Upper lobe of left lung (tissue), 6 donors: ENCODE results near the gene TCTN2. TPM values are rescaled to one million over a fixed set of nuclear protein-coding genes. Genes with fewer than 3 reads are reported as not detected.

ENCODE experiments used
- ATAC-seq, 2 donors: fragments of 200-7000 bp; cut with Tn5 transposase; one replicate each; pipeline ENCODE4 v1.9.1; 2022; ENCODE audit warnings: mild to moderate bottlenecking in 2 of 2, moderate library complexity in 2 of 2; ENCODE audit not compliant: low FRiP score in 2 of 2
- DNase-seq, 2 donors: peaks; one replicate each; pipeline ENCODE4 v3.0.0-alpha.2; 2019 to 2020
- H3K27ac ChIP-seq, 4 donors: fragments of 200-600 bp; sonication (generic); one replicate each; pipeline ENCODE4 v1.5.1; 2016 to 2019
- H3K27me3 ChIP-seq, 4 donors: fragments of 200-600 bp; sonication (generic); one replicate each; pipeline ENCODE4 v1.5.1; 2017 to 2019
- H3K36me3 ChIP-seq, 4 donors: fragments of 200-600 bp; sonication (generic); one replicate each; pipeline ENCODE4 v1.5.1; 2016 to 2019
- H3K4me1 ChIP-seq, 4 donors: fragments of 200-600 bp; sonication (generic); one replicate each; pipeline ENCODE4 v1.5.1; 2018 to 2019
- H3K4me3 ChIP-seq, 4 donors: fragments of 200-600 bp; sonication (generic); one replicate each; pipeline ENCODE4 v1.5.1; 2017 to 2019; ENCODE audit warnings: mild to moderate bottlenecking in 2 of 4, moderate library complexity in 1 of 4
- H3K9me3 ChIP-seq, 4 donors: fragments of 200-600 bp; sonication (generic); one replicate each; pipeline ENCODE4 v1.5.1; 2018 to 2019
- EP300 ChIP-seq, 4 donors: sonication (generic); formaldehyde crosslinking; IDR thresholded peaks; one replicate each; pipeline ENCODE4 v1.5.1; 2017; ENCODE audit warnings: antibody characterized with exemption in 4 of 4, control low read depth in 2 of 4
- POLR2A ChIP-seq, 4 donors: fragments of 450-650 bp; IDR thresholded peaks; one replicate each; pipeline ENCODE4 v1.5.1; 2016 to 2017; ENCODE audit warnings: antibody characterized with exemption in 4 of 4, mild to moderate bottlenecking in 2 of 4
- POLR2AphosphoS5 ChIP-seq, 2 donors: sonication (generic); formaldehyde crosslinking; IDR thresholded peaks; one replicate each; pipeline ENCODE4 v1.5.1; 2017; ENCODE audit warnings: antibody characterized with exemption in 2 of 2
- WGBS, 2 donors: methylation state at CpG; one replicate each; pipeline ENCODE4 v1.1.5; 2017 to 2018; 5-methylcytosine and 5-hydroxymethylcytosine counted together
- total RNA-seq, 6 donors: library from RNA; depleted of rRNA in 4 of 6; stranded (reverse); fragments of >200 nt in 4 of 6; gene quantifications; one replicate each; pipeline versions ENCODE4 v1.1.0 to v1.2.1, GENCODE V29; 2016 to 2021
- TF ChIP-seq, protein P1 (sequence below), 6 experiments: fragments of 450-650 bp in 4 of 6; fragments of 200-600 bp in 2 of 6; sonication (generic) in 2 of 6; IDR thresholded peaks; one replicate each; pipeline ENCODE4 v1.5.1; 2016 to 2019; ENCODE audit warnings: antibody characterized with exemption in 6 of 6
- donor health status: DM: no; HTN: no; CAD: no; lungs with moderate emphysema.
- donor health status: DM: no; HTN: yes; CAD: no; lungs with severe emphysema.

TCTN2 gene
- total RNA-seq, 6 donors from 2014 or later, result 8.4 to 22.3 (median 14.8) TPM

DNA sequence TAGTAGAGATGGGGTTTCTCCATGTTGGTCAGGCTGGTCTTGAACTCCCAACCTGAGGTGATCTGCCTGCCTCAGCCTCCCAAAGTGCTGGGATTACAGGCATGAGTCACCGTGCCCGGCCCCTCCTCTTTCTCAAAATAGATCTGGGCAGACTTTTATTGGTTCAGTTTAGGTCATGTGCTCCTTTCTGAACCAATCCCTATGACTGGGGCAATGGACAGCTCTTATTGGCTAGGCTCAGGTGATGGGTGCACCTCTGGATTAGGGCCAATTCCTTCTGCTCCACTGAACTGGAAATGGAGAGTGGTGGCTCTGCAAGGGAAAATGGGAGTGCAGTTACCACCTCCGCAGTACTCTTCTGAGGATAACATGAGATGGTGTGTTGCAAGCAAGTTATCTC is 35.0 kb downstream of the TCTN2 start:
- no peak for DNase-seq

GRCh38 chr12:123707466-123707865 is 36.6 kb downstream of the TCTN2 start:
- H3K36me3 ChIP-seq, result peaks cover 0 to 22% (median 5%) of the 10 kb centered on the region in 4 donors
- WGBS, 2 donors, result 95 to 96% methylated on average over 4 of the region's 4 CpGs

More for the DNA sequence above, 35.0 kb downstream of the TCTN2 start:
- Histone ChIP-seq H3K27me3 (no peaks in the 10 kb centered on the region), H3K4me1 (no peaks in the 10 kb centered on the region), H3K4me3 (no peak overlapping the region), H3K36me3 (peaks cover 0 to 22% (median 5%) of the 10 kb centered on the region in 4 donors), H3K9me3 (no peaks in the 10 kb centered on the region), H3K27ac (no peak overlapping the region)
- no peak for TF ChIP-seq POLR2A (IDR thresholded peaks at IDR 0.05)
- TF ChIP-seq, protein P1, sequence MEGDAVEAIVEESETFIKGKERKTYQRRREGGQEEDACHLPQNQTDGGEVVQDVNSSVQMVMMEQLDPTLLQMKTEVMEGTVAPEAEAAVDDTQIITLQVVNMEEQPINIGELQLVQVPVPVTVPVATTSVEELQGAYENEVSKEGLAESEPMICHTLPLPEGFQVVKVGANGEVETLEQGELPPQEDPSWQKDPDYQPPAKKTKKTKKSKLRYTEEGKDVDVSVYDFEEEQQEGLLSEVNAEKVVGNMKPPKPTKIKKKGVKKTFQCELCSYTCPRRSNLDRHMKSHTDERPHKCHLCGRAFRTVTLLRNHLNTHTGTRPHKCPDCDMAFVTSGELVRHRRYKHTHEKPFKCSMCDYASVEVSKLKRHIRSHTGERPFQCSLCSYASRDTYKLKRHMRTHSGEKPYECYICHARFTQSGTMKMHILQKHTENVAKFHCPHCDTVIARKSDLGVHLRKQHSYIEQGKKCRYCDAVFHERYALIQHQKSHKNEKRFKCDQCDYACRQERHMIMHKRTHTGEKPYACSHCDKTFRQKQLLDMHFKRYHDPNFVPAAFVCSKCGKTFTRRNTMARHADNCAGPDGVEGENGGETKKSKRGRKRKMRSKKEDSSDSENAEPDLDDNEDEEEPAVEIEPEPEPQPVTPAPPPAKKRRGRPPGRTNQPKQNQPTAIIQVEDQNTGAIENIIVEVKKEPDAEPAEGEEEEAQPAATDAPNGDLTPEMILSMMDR (IDR thresholded peaks at IDR 0.05), result no peak
- TF ChIP-seq EP300 (IDR thresholded peaks at IDR 0.05), result no peak
- no peak for TF ChIP-seq POLR2AphosphoS5 (IDR thresholded peaks at IDR 0.05)
- 89 to 93% methylated on average over 1 to 3 of the region's 3 CpGs for WGBS, 2 donors
- no peak for ATAC-seq

DNA sequence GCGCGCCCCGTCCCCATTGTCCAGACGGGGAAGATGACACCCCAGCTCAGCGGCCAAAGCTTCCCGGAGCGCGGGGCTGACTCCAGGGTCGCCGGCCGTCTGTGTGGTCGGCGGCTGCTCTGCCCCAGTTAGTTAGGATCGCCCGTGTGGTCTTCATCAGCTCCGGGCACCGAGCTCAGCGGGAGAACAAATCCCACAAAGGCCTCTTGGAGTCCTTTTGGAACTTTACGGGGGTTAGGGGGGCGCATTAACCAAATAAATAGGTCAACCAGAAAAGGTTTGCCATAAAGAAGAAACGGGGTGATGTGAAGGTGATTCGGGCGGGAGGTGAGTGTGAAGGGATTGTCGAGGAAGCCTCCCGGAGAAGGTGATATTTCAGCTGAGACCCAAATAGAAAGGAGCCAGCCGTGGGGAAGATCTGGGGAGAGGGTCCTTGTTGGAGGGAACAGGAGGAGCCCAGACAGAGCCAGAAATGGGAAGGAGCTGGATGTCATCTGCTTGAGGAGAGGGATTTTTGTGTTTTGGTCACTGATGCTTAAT is 41.9 kb downstream of the TCTN2 start:
- no peaks in the 10 kb centered on the region for H3K27me3 ChIP-seq
- DNase-seq (no peak), ATAC-seq (no peak)
- H3K4me3 ChIP-seq, result peak overlapping the region; percentile 88 to 100 (median 95)
- peaks cover 19 to 36% (median 22%) of the 10 kb centered on the region in 4 donors for H3K4me1 ChIP-seq
- no peaks in the 10 kb centered on the region for H3K9me3 ChIP-seq
- peak overlapping the region; percentile 64 to 82 (median 70) for H3K27ac ChIP-seq
- TF ChIP-seq POLR2A (IDR thresholded peaks at IDR 0.05) (no peak), POLR2AphosphoS5 (IDR thresholded peaks at IDR 0.05) (no peak), EP300 (IDR thresholded peaks at IDR 0.05) (no peak)
- TF ChIP-seq, protein P1 (IDR thresholded peaks at IDR 0.05), result no peak
- 0 to 1% methylated on average over 18 to 20 of the region's 26 CpGs for WGBS, 2 donors
- H3K36me3 ChIP-seq, result peaks cover 0 to 4% (median 0%) of the 10 kb centered on the region in 4 donors

More at GRCh38 chr12:123707466-123707865, 36.6 kb downstream of the TCTN2 start:
- peaks cover 0 to 8% (median 5%) of the 10 kb centered on the region in 4 donors for H3K4me1 ChIP-seq
- TF ChIP-seq, protein P1 (IDR thresholded peaks at IDR 0.05), result no peak
- no peak for TF ChIP-seq POLR2AphosphoS5 (IDR thresholded peaks at IDR 0.05)
- no peak for ATAC-seq
- no peaks in the 10 kb centered on the region for H3K9me3 ChIP-seq
- no peak for DNase-seq
- no peak overlapping the region for H3K4me3 ChIP-seq
- H3K27me3 ChIP-seq, result no peaks in the 10 kb centered on the region
- no peak overlapping the region for H3K27ac ChIP-seq

DNA sequence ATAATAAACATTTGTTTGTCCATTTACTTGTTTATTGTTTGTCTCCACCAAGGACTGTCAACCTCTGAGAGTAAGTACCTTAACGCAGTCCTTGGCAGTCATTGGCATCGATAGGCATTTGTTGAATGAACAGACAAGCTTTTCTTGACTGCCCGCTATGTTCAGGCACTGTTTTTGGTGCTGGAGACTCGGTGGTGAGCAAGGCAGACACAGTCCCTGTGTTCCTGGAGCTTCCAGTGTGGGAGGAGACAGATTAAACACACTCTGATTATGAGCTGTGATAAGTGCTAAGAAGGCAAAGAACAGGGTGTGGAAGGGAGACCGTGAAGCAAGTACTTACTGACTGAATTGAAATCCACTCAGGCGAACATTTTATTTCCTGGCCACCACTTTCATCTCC is 42.5 kb downstream of the TCTN2 start:
- 24 to 27% methylated on average over 6 of the region's 6 CpGs for WGBS, 2 donors
- ATAC-seq, result no peak
- peak in 1 of 2 donors; percentile 40 for DNase-seq
- Histone ChIP-seq H3K4me1 (peaks cover 19 to 36% (median 22%) of the 10 kb centered on the region in 4 donors), H3K9me3 (no peaks in the 10 kb centered on the region), H3K4me3 (peak overlapping the region in 3 of 4 donors; percentile 88 to 100 (median 95)), H3K27ac (peak overlapping the region in 2 of 4 donors; percentile 45 to 77), H3K27me3 (no peaks in the 10 kb centered on the region), H3K36me3 (peaks cover 0 to under 1% (median 0%) of the 10 kb centered on the region in 4 donors)
- TF ChIP-seq, protein P1 (IDR thresholded peaks at IDR 0.05), result no peak
- no peak for TF ChIP-seq POLR2AphosphoS5 (IDR thresholded peaks at IDR 0.05)
- no peak for TF ChIP-seq EP300 (IDR thresholded peaks at IDR 0.05)
- no peak for TF ChIP-seq POLR2A (IDR thresholded peaks at IDR 0.05)
